Measurements from ENCODE around the gene UTP15. TPM values are rescaled to one million over a fixed set of nuclear protein-coding genes. Genes with fewer than 3 reads are reported as not detected.
A peak's percentile ranks its signal among the peaks of the same experiment; 100 is the strongest.

UTP15 gene
- total RNA-seq, 1 donor from 2014 or later: 40.4 TPM

DNA sequence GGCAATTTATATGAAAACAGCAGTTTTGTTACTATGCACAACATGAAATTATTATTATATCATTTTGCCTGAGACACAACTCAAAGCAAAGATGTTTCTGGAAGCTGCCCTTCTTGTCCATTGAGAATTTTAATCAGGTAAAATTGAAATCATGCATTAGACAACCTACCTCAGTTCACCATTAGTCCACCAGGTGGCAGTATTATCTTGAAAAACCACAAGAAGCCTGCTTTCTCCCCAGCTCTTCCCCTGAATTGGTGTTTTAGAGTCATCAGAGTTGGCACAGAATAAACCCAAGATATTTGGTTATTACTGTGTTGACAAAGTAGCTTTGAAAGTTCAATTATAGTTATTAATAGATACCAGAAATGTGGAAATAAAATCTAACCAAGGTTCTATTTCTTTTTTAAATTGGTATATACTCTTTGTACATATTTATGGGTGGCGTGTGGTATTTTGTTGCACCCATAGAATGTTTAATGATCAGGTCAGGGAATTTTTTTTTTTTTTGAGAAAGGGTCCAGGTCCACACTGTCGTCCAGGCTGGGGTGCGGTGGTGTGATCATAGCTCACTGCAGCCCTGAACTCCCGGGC lies 25.7 kb downstream of the UTP15 start:
- H3K9me3 Mint-ChIP-seq: no peaks in the 10 kb centered on the region
- H3K4me3 Mint-ChIP-seq: no peak overlapping the region
- H3K27me3 Mint-ChIP-seq: no peaks in the 10 kb centered on the region
- no peak overlapping the region for H3K27ac Mint-ChIP-seq
- DNase-seq (no peak), ATAC-seq (ENCODE audit: low read depth) (no peak)
- H3K36me3 Mint-ChIP-seq (ENCODE audit: low read depth): no peaks in the 10 kb centered on the region
- CTCF ChIA-PET: interaction anchor here (0.7 to 3.6 kb wide), 11 partner anchors 9 to 1062 kb away, joined by 3 to 61 read pairs (median 5); no protein-coding TSS in a partner anchor
- intact Hi-C loops (cut with micrococcal nuclease): loop anchor here (1.0 to 5.0 kb wide), 3 partner anchors 101 to 1058 kb away; no protein-coding TSS in a partner anchor
- TF ChIP-seq, protein P1, sequence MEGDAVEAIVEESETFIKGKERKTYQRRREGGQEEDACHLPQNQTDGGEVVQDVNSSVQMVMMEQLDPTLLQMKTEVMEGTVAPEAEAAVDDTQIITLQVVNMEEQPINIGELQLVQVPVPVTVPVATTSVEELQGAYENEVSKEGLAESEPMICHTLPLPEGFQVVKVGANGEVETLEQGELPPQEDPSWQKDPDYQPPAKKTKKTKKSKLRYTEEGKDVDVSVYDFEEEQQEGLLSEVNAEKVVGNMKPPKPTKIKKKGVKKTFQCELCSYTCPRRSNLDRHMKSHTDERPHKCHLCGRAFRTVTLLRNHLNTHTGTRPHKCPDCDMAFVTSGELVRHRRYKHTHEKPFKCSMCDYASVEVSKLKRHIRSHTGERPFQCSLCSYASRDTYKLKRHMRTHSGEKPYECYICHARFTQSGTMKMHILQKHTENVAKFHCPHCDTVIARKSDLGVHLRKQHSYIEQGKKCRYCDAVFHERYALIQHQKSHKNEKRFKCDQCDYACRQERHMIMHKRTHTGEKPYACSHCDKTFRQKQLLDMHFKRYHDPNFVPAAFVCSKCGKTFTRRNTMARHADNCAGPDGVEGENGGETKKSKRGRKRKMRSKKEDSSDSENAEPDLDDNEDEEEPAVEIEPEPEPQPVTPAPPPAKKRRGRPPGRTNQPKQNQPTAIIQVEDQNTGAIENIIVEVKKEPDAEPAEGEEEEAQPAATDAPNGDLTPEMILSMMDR (IDR thresholded peaks at IDR 0.05): peak; percentile 92
- POLR2A ChIA-PET: no interaction called here
- H3K4me1 Mint-ChIP-seq: no peaks in the 10 kb centered on the region

DNA sequence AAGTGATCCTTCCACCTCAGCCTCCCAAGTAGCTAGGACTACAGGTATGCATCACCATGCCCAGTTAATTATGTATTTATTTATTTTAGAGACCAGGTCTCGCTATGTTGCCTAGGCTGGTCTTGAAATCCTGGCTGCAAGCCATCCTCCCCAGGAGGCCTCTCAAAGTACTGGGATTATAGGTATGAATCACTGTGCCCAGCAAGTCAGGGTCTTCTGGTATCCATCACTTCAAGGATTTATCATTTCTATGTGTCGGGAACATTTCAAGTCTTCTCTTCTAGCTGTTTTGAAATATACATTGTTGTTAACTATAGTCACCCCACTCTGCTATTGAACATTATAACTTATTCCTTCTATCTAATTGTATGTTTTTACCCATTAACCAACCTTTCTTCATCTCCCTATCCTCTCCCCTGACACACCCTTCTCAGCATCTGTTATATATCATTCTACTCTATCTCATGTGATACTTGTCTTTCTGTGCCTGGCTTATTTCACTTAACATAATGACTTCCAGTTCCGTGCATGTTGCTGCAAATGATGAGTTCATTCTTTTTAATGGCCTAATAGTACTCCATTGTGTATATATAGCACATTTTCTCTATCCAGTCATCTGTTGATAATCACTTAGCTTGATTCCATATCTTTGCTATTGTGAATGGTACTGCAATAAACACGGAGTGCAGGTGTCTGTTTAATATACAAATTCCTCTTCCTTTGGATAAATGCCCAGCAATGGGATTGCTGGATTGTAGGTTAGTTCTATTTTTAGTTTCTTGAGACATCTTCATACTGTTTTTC lies 26.4 kb downstream of the UTP15 start:
- ATAC-seq (ENCODE audit: low read depth) (no peak), DNase-seq (no peak)
- no peaks in the 10 kb centered on the region for H3K27me3 Mint-ChIP-seq
- H3K27ac Mint-ChIP-seq: no peak overlapping the region
- ChIA-PET POLR2A (no interaction called here), CTCF (interaction anchor here (0.8 to 3.6 kb wide), 10 partner anchors 10 to 1062 kb away, joined by 3 to 61 read pairs (median 4); no protein-coding TSS in a partner anchor)
- no peaks in the 10 kb centered on the region for H3K4me1 Mint-ChIP-seq
- intact Hi-C loops (cut with micrococcal nuclease): loop anchor here (1.0 to 5.0 kb wide), 3 partner anchors 100 to 1057 kb away; no protein-coding TSS in a partner anchor
- TF ChIP-seq, protein P1 (IDR thresholded peaks at IDR 0.05): no peak
- no peaks in the 10 kb centered on the region for H3K9me3 Mint-ChIP-seq
- H3K36me3 Mint-ChIP-seq (ENCODE audit: low read depth): no peaks in the 10 kb centered on the region
- H3K4me3 Mint-ChIP-seq: no peak overlapping the region

DNA sequence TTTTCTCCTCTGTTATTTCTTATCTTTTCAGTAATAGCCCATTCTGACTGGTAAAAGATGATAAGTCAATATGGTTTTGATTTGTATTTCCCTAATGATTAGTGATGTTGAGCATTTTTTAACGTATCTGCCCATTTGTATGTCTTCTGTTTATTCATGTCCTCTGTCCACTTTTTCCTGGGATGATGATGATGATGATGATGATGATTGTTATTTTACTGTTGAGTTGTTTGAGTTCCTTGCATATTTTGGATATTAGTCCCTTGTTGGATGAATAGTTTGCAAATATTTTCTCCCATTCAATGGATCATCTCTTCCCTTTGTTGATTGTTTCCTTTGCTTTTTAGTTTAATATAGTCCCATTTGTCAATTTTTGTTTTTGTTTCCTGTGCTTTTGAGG lies 27.0 kb downstream of the UTP15 start:
- ChIA-PET CTCF (interaction anchor here (1.0 to 3.6 kb wide), 4 partner anchors 11 to 203 kb away, joined by 3 to 61 read pairs (median 15); no protein-coding TSS in a partner anchor), POLR2A (no interaction called here)
- Mint-ChIP-seq H3K4me1 (no peaks in the 10 kb centered on the region), H3K27ac (no peak overlapping the region), H3K27me3 (no peaks in the 10 kb centered on the region), H3K4me3 (no peak overlapping the region), H3K36me3 (ENCODE audit: low read depth) (no peaks in the 10 kb centered on the region), H3K9me3 (no peaks in the 10 kb centered on the region)
- no peak for DNase-seq
- TF ChIP-seq, protein P1 (IDR thresholded peaks at IDR 0.05): no peak
- no peak for ATAC-seq (ENCODE audit: low read depth)
- intact Hi-C loops (cut with micrococcal nuclease): loop anchor here (5.0 kb wide), 1 partner anchor 100 kb away; no protein-coding TSS in a partner anchor

DNA sequence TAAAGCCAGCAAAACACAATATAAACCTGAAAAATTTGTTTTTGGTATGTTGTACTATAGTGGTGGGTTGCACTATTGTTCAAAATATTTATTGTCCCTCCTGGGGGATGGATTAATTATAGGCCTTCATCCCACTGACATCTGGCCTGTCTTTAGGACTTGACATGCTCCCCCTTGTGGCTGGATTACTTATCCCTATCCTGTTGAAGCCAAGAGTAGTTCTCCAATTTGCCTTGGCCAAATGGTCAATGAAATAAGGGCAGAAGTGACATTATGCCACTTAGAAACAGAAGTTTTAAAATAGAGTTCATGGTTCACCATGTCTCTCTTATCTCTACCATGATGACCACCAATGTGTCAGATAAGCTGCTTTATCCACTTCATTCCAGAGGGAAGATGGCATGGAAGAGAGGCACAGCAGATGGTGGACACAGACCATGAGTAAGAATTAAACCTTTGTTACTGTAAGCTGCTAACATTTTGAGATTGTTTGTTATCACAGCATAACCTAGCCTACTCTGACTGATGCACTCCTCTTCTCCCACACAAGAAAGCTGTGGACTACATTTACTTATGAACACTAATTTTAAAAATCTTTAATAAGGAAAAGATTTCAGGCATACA lies 31.3 kb downstream of the UTP15 start:
- Mint-ChIP-seq H3K9me3 (peaks cover 2% of the 10 kb centered on the region), H3K36me3 (ENCODE audit: low read depth) (no peaks in the 10 kb centered on the region), H3K4me3 (no peak overlapping the region), H3K4me1 (no peaks in the 10 kb centered on the region), H3K27me3 (peaks cover 13% of the 10 kb centered on the region), H3K27ac (no peak overlapping the region)
- POLR2A ChIA-PET: no interaction called here
- DNase-seq (no peak), ATAC-seq (ENCODE audit: low read depth) (no peak)
- intact Hi-C loops (cut with micrococcal nuclease): loop anchor here (1.0 kb wide), 1 partner anchor 78 kb away; no protein-coding TSS in a partner anchor
- CTCF ChIA-PET: interaction anchor here (0.6 kb wide), 1 partner anchor 513 kb away, joined by 3 read pairs; no protein-coding TSS in a partner anchor
- TF ChIP-seq, protein P1 (IDR thresholded peaks at IDR 0.05): no peak

All from activated B cell treated with CpG ODN at 0.5 μM for 24 hours (primary cell).